Keratinocyte (primary cell): ENCODE results near the gene EPHB1. TPM values are rescaled to one million over a fixed set of nuclear protein-coding genes. Genes with fewer than 3 reads are reported as not detected.

Source experiments
- DNase-seq: peaks from one replicate; pipeline ENCODE4 v3.0.0-alpha.2; 2011; ENCODE audit warnings: low read depth, missing footprints, low spot score
- FAIRE-seq: peaks from 2 replicates; lab custom pipeline; 2011; peaks lifted over from hg19 to GRCh38; lab: Jason Lieb, UNC
- H2AFZ ChIP-seq: 2 replicates; pipeline ENCODE4 v1.6.0; 2012; ENCODE audit warnings: low read length, control low read depth, inconsistent platforms; ENCODE audit not compliant: control insufficient read depth
- H3K27ac ChIP-seq: 2 replicates; pipeline ENCODE4 v1.5.1; 2011; ENCODE audit warnings: low read length; ENCODE audit not compliant: control insufficient read depth, insufficient read depth
- H3K27me3 ChIP-seq: 3 replicates; pipeline ENCODE4 v1.6.0; 2011; ENCODE audit warnings: low read length; ENCODE audit not compliant: control insufficient read depth, insufficient read depth; ENCODE audit errors: extremely low read depth
- H3K36me3 ChIP-seq, 2 experiments: 2 replicates in 1 of 2; 3 replicates in 1 of 2; pipeline ENCODE4 v1.5.1; 2011; ENCODE audit warnings: low read length in 2 of 2, mild to moderate bottlenecking in 1 of 2; ENCODE audit not compliant: control insufficient read depth in 2 of 2, insufficient read depth in 2 of 2; ENCODE audit errors: extremely low read depth in 1 of 2
- H3K4me1 ChIP-seq: 3 replicates; pipeline ENCODE4 v1.5.1; 2011; ENCODE audit warnings: low read length; ENCODE audit not compliant: control insufficient read depth, insufficient read depth; ENCODE audit errors: extremely low read depth
- H3K4me2 ChIP-seq: 3 replicates; pipeline ENCODE4 v1.6.0; 2011; ENCODE audit warnings: low read depth, low read length; ENCODE audit not compliant: control insufficient read depth, insufficient read depth; ENCODE audit errors: extremely low read depth
- H3K4me3 ChIP-seq, 3 experiments: fragments of 200-600 bp in 1 of 3; sonication (generic) in 1 of 3; 2 replicates in 2 of 3; 3 replicates in 1 of 3; pipeline ENCODE4 v1.5.1; 2011 to 2016; ENCODE audit warnings: low read length in 3 of 3, mild to moderate bottlenecking in 3 of 3, control low read depth in 2 of 3, inconsistent platforms in 1 of 3, low read depth in 1 of 3, mixed read lengths in 1 of 3, mixed run types in 1 of 3, moderate library complexity in 1 of 3; ENCODE audit not compliant: control insufficient read depth in 2 of 3, insufficient read depth in 2 of 3; ENCODE audit errors: extremely low read depth in 1 of 3
- H3K79me2 ChIP-seq: 2 replicates; pipeline ENCODE4 v1.6.0; 2012; ENCODE audit warnings: low read length; ENCODE audit not compliant: control insufficient read depth, insufficient read depth
- H3K9ac ChIP-seq: 3 replicates; pipeline ENCODE4 v1.6.0; 2011; ENCODE audit warnings: low read length; ENCODE audit not compliant: control insufficient read depth, insufficient read depth; ENCODE audit errors: extremely low read depth
- H3K9me1 ChIP-seq: 3 replicates; pipeline ENCODE4 v1.6.0; 2011; ENCODE audit warnings: low read length; ENCODE audit not compliant: control insufficient read depth, insufficient read depth; ENCODE audit errors: extremely low read depth
- H3K9me3 ChIP-seq: 2 replicates; pipeline ENCODE4 v1.5.1; 2012; ENCODE audit warnings: low read depth, low read length; ENCODE audit not compliant: control insufficient read depth
- H4K20me1 ChIP-seq: 3 replicates; pipeline ENCODE4 v1.6.0; 2011; ENCODE audit warnings: low read length; ENCODE audit not compliant: control insufficient read depth, insufficient read depth; ENCODE audit errors: extremely low read depth
- EZH2 ChIP-seq: IDR thresholded peaks from one replicate; pipeline ENCODE4 v1.6.1; 2012; ENCODE audit warnings: inconsistent platforms, mild to moderate bottlenecking, low read length, moderate library complexity
- dilution Hi-C: fragments of 300-500 bp; cut with MboI; formaldehyde crosslinking; loops from one replicate; pipeline ENCODE4 v1.7.0; 2020; ENCODE audit warnings: low sequenced_read_pairs; ENCODE audit not compliant: extremely low pct_ligation_motif_present
- polyA plus RNA-seq, 5 experiments: library from polyadenylated mRNA; depleted of rRNA in 3 of 5; stranded (reverse) in 3 of 5; stranded (forward) in 1 of 5; unstranded in 1 of 5; fragments of >200 nt; gene quantifications; 1 replicate in 1 of 5; 2 replicates in 3 of 5; 3 replicates in 1 of 5; pipeline versions ENCODE4 v1.2.1 to v1.2.3, GENCODE V29; 2011 to 2012; ENCODE audit warnings: missing spikeins in 2 of 5, low read depth in 1 of 5, low replicate concordance in 1 of 5
- TF ChIP-seq, protein P1 (sequence below), 3 experiments: IDR thresholded peaks in 1 of 3; conservative IDR thresholded peaks in 1 of 3; optimal IDR thresholded peaks in 1 of 3; 2 replicates in 2 of 3; 3 replicates in 1 of 3; pipeline versions ENCODE3 to v1.5.1; 2011; ENCODE audit warnings: low read length in 3 of 3, mild to moderate bottlenecking in 3 of 3, moderate library complexity in 2 of 3, control low read depth in 1 of 3, inconsistent platforms in 1 of 3; ENCODE audit not compliant: insufficient read depth in 2 of 3; ENCODE audit errors: extremely low read depth in 1 of 3

The EPHB1 gene
- polyA plus RNA-seq, 1 donor (not counting 4 experiments of a cell fraction or from before 2014, with no cell fraction given) = 0.01 TPM

DNA sequence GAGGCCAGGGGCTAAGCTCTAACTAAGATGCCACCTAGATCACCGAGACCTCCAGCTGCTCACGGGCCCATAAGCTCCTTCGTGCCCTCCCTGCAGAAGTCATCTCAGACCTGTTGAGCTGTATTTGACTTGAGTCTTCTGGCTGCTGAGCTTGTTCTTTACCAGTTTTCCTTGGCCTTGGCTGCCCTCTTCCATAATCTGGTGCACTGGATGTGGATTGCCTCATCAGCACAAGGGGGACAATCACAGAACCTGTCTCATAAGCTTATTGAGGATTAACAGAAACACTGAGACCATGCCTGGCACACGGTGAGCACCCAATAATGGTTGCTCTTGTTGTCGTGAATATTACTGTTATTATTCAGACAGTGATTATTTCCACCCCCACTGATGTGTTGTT, 101.1 kb downstream of the EPHB1 start:
- TF ChIP-seq, protein P1, sequence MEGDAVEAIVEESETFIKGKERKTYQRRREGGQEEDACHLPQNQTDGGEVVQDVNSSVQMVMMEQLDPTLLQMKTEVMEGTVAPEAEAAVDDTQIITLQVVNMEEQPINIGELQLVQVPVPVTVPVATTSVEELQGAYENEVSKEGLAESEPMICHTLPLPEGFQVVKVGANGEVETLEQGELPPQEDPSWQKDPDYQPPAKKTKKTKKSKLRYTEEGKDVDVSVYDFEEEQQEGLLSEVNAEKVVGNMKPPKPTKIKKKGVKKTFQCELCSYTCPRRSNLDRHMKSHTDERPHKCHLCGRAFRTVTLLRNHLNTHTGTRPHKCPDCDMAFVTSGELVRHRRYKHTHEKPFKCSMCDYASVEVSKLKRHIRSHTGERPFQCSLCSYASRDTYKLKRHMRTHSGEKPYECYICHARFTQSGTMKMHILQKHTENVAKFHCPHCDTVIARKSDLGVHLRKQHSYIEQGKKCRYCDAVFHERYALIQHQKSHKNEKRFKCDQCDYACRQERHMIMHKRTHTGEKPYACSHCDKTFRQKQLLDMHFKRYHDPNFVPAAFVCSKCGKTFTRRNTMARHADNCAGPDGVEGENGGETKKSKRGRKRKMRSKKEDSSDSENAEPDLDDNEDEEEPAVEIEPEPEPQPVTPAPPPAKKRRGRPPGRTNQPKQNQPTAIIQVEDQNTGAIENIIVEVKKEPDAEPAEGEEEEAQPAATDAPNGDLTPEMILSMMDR (optimal IDR thresholded peaks at IDR 0.05 in 1 of 3, IDR thresholded peaks at IDR 0.05 in 1 of 3, conservative IDR thresholded peaks at IDR 0.05 in 1 of 3; ENCODE audit: extremely low read depth in 1 of 3, insufficient read depth in 2 of 3, low read length in 3 of 3) = no peak
- no peak for TF ChIP-seq EZH2
- H3K79me2 ChIP-seq = no peaks in the 10 kb centered on the region
- H4K20me1 ChIP-seq = no peaks in the 10 kb centered on the region
- no peak for FAIRE-seq
- H3K27ac ChIP-seq = no peak overlapping the region
- no peaks in the 10 kb centered on the region for H3K4me1 ChIP-seq
- H3K4me2 ChIP-seq = no peak overlapping the region
- no peak overlapping the region for H2AFZ ChIP-seq
- H3K9me1 ChIP-seq = no peaks in the 10 kb centered on the region
- no peaks in the 10 kb centered on the region for H3K36me3 ChIP-seq
- H3K4me3 ChIP-seq = no peak overlapping the region
- H3K27me3 ChIP-seq = no peaks in the 10 kb centered on the region
- dilution Hi-C loops = no loop called here
- H3K9ac ChIP-seq = no peak overlapping the region
- H3K9me3 ChIP-seq = no peaks in the 10 kb centered on the region
- DNase-seq = no peak

DNA sequence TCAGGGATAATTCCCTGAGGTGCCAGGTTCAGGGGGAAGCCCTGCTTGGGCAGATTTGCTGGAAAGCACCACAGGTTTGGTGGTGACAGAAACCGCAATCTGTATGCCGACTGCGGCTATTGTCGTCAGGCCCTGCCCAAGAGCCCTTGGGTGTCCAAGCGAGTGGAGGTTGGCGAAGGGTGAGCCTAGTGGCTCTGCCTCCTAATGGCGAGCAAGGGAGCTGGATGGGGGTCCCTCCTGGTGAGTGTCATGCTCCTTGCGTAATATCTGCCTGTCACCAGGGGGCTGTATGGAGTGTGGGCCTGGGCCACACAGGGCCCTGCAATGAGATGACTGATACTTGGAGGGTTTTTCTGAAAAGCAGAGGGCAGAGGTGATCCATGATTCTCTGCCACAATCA, 101.6 kb downstream of the EPHB1 start:
- Histone ChIP-seq H3K27me3 (no peaks in the 10 kb centered on the region), H3K4me3 (no peak overlapping the region), H3K9me3 (no peaks in the 10 kb centered on the region), H3K9ac (no peak overlapping the region), H2AFZ (no peak overlapping the region), H3K4me2 (no peak overlapping the region), H3K9me1 (no peaks in the 10 kb centered on the region), H3K79me2 (no peaks in the 10 kb centered on the region), H3K36me3 (no peaks in the 10 kb centered on the region), H3K27ac (no peak overlapping the region), H3K4me1 (no peaks in the 10 kb centered on the region), H4K20me1 (no peaks in the 10 kb centered on the region)
- dilution Hi-C loops = no loop called here
- DNase-seq (no peak), FAIRE-seq (no peak)
- TF ChIP-seq, protein P1 (optimal IDR thresholded peaks at IDR 0.05 in 1 of 3, IDR thresholded peaks at IDR 0.05 in 1 of 3, conservative IDR thresholded peaks at IDR 0.05 in 1 of 3; ENCODE audit: extremely low read depth in 1 of 3, insufficient read depth in 2 of 3, low read length in 3 of 3) = no peak
- no peak for TF ChIP-seq EZH2
